ENCODE data around the gene STRC. TPM values are rescaled to one million over a fixed set of nuclear protein-coding genes. Genes with fewer than 3 reads are reported as not detected.
"Not testable (repeated sequence)": the region's sequence is repeated elsewhere in the genome, so short reads cannot be mapped to it uniquely, and the experiment has no call there.

The STRC gene
- total RNA-seq, 1 donor from 2014 or later: 0.81 TPM

DNA sequence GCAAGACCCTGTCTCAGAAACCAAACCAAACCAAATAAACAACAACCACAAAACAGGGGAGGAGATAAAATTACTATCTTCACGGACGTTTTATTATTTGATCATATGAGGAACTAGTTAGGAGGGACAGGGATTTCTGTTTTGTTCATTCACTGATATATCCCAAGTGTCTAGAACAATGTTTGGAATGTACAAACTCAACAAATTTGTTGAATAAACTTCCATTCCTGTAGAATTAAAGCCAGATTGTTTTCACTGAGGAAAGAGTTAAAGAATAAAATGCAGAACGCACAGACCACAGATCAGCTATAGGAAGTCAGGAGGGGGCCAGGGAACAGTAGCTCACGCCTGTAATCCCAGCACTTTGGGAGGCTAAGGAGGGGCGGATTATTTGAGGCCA lies 6.5 kb upstream of the STRC start:
- Mint-ChIP-seq H3K36me3 (ENCODE audit: insufficient read depth) (no peaks in the 10 kb centered on the region), H3K4me1 (ENCODE audit: low read depth) (no peaks in the 10 kb centered on the region), H3K9me3 (ENCODE audit: low read depth) (no peaks in the 10 kb centered on the region), H3K27ac (no peak overlapping the region), H3K4me3 (ENCODE audit: low read depth) (no peak overlapping the region), H3K27me3 (peaks cover 2% of the 10 kb centered on the region)
- TF ChIP-seq, protein P1, sequence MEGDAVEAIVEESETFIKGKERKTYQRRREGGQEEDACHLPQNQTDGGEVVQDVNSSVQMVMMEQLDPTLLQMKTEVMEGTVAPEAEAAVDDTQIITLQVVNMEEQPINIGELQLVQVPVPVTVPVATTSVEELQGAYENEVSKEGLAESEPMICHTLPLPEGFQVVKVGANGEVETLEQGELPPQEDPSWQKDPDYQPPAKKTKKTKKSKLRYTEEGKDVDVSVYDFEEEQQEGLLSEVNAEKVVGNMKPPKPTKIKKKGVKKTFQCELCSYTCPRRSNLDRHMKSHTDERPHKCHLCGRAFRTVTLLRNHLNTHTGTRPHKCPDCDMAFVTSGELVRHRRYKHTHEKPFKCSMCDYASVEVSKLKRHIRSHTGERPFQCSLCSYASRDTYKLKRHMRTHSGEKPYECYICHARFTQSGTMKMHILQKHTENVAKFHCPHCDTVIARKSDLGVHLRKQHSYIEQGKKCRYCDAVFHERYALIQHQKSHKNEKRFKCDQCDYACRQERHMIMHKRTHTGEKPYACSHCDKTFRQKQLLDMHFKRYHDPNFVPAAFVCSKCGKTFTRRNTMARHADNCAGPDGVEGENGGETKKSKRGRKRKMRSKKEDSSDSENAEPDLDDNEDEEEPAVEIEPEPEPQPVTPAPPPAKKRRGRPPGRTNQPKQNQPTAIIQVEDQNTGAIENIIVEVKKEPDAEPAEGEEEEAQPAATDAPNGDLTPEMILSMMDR (IDR thresholded peaks at IDR 0.05; ENCODE audit: unreplicated experiment): no peak
- no peak for DNase-seq (ENCODE audit: low spot score, unreplicated experiment)

DNA sequence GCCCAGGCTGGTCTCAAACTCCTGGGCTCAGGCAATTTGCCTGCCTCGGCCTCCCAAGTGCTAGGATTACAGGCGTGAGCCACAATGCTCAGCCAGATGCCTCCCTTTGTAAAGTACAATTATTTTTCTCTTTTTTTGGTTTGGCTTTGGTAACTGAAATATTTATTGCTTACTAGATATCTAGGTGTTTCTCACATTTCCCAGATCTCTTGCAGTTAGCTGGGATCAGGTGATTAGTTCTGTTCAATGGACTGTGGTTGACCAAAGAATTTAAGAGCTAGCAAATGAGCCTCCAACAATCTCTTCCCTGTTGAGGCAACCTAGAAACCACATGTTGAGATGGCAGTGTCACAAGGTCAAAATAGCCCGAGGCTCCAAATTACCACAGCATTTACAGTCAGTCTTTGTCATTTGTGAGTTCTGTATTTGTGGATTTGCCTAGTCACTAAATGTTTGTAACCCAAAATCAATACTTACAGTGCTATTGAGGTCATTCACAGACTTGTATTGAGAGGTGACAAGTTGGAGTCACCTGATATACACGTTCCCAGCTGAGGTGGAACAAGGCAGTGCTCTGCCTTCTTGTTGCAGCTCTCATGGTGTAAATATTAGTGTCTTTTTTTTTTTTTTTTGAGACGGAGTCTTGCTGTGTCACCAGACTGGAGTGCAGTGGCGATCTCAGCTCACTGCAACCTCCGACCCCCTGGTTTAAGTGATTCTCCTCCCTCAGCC lies 3.6 kb upstream of the STRC start:
- not testable (repeated sequence) for DNase-seq (ENCODE audit: low spot score, unreplicated experiment); H3K4me3 Mint-ChIP-seq (ENCODE audit: low read depth); H3K36me3 Mint-ChIP-seq (ENCODE audit: insufficient read depth); H3K4me1 Mint-ChIP-seq (ENCODE audit: low read depth); H3K27ac Mint-ChIP-seq; H3K27me3 Mint-ChIP-seq; H3K9me3 Mint-ChIP-seq (ENCODE audit: low read depth)

DNA sequence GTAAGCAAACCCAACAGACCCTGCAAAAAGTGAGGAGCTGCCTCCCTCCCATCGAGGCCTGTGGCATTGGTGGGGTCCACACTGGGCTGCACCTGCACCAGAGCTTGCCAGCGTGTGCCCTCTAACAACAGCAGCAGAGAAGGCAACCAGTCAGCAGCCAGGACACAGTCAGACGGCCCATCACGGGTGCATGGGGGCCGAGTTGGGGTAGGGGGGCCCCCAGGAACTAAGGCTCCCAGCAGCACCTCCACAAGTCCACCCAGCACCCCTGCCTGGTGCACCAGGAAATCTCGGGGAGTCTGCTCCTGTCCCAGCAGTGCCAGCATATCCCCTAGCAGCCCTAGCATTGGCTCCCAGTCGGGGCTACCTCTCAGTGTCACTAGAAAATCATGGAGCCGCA lies 850 bp downstream of the STRC start:
- H3K4me1 Mint-ChIP-seq (ENCODE audit: low read depth); H3K36me3 Mint-ChIP-seq (ENCODE audit: insufficient read depth); H3K27ac Mint-ChIP-seq; H3K27me3 Mint-ChIP-seq; H3K9me3 Mint-ChIP-seq (ENCODE audit: low read depth); H3K4me3 Mint-ChIP-seq (ENCODE audit: low read depth); DNase-seq (ENCODE audit: low spot score, unreplicated experiment): not testable (repeated sequence)

DNA sequence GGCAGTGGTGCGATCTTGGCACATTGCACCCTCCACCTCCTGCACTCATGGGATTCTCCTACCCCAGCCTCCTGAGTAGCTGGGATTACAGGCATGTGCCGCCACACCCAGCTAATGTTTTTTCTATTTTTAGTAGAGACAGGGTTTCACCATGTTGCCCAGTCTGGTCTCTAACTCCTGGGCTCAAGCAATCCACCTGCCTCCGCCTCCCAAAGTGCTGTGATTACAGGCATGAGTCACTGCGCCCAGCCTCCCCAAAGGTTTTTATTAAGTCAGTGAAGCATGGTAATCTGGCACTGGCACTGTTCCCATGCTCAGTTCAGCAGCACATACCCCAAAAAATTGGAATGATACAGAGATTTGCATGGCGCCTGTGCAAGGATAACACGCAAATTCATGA lies 16.4 kb downstream of the STRC start:
- H3K27me3 Mint-ChIP-seq: peaks cover 35% of the 10 kb centered on the region
- not testable (repeated sequence) for H3K4me1 Mint-ChIP-seq (ENCODE audit: low read depth); DNase-seq (ENCODE audit: low spot score, unreplicated experiment); H3K36me3 Mint-ChIP-seq (ENCODE audit: insufficient read depth); H3K27ac Mint-ChIP-seq; H3K4me3 Mint-ChIP-seq (ENCODE audit: low read depth); H3K9me3 Mint-ChIP-seq (ENCODE audit: low read depth)

DNA sequence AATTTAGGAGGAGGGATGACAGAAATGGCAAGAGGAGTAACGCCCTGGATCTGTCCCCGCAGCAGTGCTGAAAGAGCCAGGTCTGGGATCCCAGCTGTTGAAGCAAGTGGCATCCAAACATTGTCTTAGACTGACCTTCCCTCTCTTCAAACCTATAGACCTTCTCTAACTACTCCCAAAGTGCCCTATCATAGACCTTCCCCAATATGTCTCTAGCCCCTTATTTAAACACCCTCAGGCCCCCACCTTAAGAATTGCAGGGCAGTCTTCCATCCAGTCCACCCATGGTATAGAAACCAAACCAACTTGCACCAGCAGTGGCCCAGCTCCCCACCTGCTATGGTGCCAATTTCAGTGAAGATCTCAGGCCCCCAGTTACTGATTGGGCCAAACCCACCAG lies 18.4 kb downstream of the STRC start:
- H3K27ac Mint-ChIP-seq; H3K4me3 Mint-ChIP-seq (ENCODE audit: low read depth); H3K4me1 Mint-ChIP-seq (ENCODE audit: low read depth); H3K9me3 Mint-ChIP-seq (ENCODE audit: low read depth); DNase-seq (ENCODE audit: low spot score, unreplicated experiment); H3K36me3 Mint-ChIP-seq (ENCODE audit: insufficient read depth): not testable (repeated sequence)
- peaks cover 42% of the 10 kb centered on the region for H3K27me3 Mint-ChIP-seq

DNA sequence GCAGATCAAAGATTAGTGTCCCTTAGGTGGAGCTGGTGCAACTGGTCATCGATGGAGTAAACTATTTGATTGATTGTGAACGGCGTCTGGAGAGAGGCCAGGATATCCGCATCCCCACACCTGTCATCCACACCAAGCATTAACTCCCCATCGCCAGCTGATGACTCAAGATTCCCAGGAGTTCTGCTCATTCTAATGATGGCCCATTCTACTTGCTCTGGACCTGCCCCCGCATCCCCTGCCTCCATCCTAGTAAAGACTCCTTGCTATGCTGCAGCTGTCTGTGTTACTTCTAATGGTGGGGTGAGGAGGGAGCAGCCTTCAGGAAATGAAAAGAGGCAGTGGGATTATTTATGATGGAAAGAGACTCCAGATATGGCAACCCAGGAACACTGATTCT lies 19.5 kb downstream of the STRC start:
- not testable (repeated sequence) for H3K27ac Mint-ChIP-seq; H3K36me3 Mint-ChIP-seq (ENCODE audit: insufficient read depth); H3K4me1 Mint-ChIP-seq (ENCODE audit: low read depth); H3K9me3 Mint-ChIP-seq (ENCODE audit: low read depth); DNase-seq (ENCODE audit: low spot score, unreplicated experiment); H3K4me3 Mint-ChIP-seq (ENCODE audit: low read depth)
- peaks cover 39% of the 10 kb centered on the region for H3K27me3 Mint-ChIP-seq

DNA sequence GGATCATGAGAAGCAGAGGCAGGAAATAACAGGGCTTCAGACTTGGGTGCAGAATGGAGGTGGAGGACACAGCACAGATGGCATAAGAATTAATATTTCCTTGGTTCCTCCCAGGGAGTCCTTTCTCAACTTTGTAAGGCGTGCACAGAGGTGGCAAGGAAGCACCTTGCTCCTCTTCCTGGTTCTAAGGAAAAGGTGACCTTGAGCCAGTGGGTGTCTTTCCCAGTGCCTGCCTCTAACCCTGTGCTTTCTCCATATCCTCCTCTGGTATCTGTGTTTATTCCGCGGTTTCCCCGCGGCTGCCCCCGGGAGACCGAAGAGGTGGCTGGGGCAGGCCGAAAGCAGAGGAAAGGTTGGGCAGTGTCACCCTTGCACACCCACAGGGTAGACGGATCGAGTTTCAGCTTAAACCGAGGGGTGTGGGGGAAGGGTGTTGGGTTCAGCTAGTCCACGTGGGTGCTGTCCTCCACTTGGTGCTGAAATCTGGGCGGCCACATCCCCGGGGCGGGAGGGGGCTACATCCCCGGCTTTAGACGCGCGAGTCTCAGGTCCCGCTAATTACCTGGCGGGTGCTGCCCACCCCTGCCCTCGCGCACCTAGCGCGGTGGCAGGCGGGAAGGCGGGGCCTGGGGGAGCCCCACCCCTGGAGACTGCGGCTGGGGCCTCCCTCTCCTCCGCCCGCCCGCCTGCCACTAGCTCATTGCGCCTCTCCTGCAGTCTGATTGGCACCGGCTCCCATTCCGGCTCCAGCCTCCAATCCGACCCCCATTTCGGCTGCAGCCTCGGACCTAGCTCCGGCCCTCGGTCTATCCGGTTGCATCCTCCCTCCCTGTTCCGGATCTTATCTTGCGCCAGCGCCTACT lies 25.0 kb downstream of the STRC start, which contains the start of gene CKMT1B:
Gene CKMT1B (plus strand): TSS at position 700 of the 863 bp plus-strand sequence. CDS start 192 bp downstream, outside the sequence.
- not testable (repeated sequence) for H3K4me3 Mint-ChIP-seq (ENCODE audit: low read depth); DNase-seq (ENCODE audit: low spot score, unreplicated experiment); H3K36me3 Mint-ChIP-seq (ENCODE audit: insufficient read depth); H3K4me1 Mint-ChIP-seq (ENCODE audit: low read depth); H3K9me3 Mint-ChIP-seq (ENCODE audit: low read depth); H3K27ac Mint-ChIP-seq
- peaks cover 14% of the 10 kb centered on the region for H3K27me3 Mint-ChIP-seq

DNA sequence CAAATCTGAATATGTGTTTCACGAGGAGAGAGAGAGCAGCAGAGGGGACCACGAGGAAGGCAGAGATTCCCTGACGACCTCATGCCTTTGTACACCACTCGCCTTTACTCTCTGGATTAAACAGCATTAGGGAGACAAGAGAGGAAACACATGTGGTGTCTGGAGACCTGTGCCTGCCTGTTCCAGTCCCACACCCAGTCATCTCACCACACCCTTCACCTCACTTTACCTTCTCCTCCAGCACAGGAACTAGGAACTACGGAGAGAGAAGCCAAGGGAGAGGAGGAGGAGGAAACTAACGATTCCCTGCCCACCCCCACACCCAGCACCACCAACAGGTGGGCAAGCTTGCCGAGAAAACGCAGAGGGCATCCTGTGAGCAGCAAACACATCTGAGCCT lies 25.8 kb downstream of the STRC start:
- not testable (repeated sequence) for DNase-seq (ENCODE audit: low spot score, unreplicated experiment); H3K4me3 Mint-ChIP-seq (ENCODE audit: low read depth); H3K36me3 Mint-ChIP-seq (ENCODE audit: insufficient read depth); H3K4me1 Mint-ChIP-seq (ENCODE audit: low read depth); H3K9me3 Mint-ChIP-seq (ENCODE audit: low read depth); H3K27ac Mint-ChIP-seq
- H3K27me3 Mint-ChIP-seq: peaks cover 12% of the 10 kb centered on the region

DNA sequence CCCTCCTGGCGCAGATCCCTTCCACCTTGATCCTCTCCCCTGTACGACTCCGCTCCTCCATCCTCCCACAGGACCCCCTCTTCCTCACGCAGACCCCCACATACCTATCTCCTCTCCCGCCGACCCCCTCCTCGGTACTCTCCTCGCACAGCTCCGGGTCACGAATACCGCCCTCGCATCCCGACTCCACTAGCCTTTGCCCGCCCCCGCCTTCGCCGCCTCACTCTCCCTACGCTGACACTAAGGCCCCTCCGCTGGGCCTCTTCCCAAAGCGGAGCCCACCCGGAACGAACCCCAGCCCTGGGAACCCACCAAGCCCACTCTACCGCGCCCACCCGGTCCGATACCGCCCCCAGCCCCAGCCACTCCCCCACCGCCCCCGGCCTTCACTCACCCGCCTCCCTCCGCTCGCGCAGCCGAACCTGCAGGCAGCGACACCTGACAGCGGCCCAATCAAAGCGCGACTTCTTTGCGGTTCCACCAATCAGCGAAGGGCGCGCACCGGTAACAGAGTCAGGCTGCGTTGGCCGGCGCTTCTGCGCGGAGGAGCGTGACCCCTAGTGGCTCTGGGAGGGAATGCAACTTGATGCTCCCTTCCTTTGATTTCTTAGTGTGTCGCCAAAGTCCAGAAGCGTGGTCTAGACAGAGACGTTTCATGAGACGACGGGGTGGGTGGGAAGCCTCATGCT lies 28.7 kb downstream of the STRC start, which contains the start of gene PPIP5K1:
Gene PPIP5K1 (minus strand): TSS at position 431 of the 689 bp plus-strand sequence. CDS start 5,704 bp downstream, outside the sequence.
- H3K36me3 Mint-ChIP-seq (ENCODE audit: insufficient read depth); H3K4me3 Mint-ChIP-seq (ENCODE audit: low read depth); H3K4me1 Mint-ChIP-seq (ENCODE audit: low read depth); H3K27me3 Mint-ChIP-seq; H3K9me3 Mint-ChIP-seq (ENCODE audit: low read depth); DNase-seq (ENCODE audit: low spot score, unreplicated experiment); H3K27ac Mint-ChIP-seq: not testable (repeated sequence)

DNA sequence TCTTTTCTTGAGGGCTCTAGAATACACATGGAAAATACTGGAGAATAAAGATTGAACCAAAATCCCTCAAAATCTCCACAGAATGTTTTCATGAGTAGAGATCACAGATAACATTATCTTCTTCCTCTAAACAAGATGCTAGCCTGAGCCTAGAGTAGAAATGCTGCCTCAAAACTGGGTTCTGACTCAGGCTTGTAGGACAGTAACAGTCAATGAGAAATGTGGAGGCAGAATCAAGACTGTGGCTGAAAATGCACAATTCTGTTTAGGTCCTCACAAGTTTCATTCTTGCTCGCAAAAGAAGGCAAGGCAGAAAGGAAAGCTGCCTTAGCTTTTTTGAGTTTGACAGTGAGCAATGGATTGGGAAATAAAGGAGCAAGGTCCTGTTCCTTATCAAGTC lies 44.0 kb downstream of the STRC start:
- H3K36me3 Mint-ChIP-seq (ENCODE audit: insufficient read depth); H3K9me3 Mint-ChIP-seq (ENCODE audit: low read depth); H3K4me1 Mint-ChIP-seq (ENCODE audit: low read depth); H3K27ac Mint-ChIP-seq; H3K4me3 Mint-ChIP-seq (ENCODE audit: low read depth); DNase-seq (ENCODE audit: low spot score, unreplicated experiment); H3K27me3 Mint-ChIP-seq: not testable (repeated sequence)

DNA sequence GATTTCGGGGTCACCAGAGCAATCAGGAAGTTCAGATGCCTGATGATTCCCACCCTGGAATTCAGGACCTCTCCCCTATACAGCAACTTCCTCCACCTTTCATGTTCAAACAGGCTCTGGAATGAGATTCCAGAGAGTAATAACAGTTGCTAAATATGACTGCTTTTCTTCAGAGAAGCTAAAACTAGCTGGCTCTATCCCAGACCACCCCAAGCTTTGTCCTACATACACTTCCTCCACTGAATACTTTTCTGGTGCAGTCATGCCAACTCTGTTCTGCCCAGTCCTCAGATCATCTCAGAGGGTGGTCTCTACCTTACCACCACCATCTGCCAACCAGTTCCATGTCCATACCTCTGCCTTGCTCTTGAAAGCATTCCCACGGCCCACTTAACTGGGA lies 52.0 kb downstream of the STRC start:
- not testable (repeated sequence) for H3K9me3 Mint-ChIP-seq (ENCODE audit: low read depth); H3K27me3 Mint-ChIP-seq; H3K4me1 Mint-ChIP-seq (ENCODE audit: low read depth); H3K36me3 Mint-ChIP-seq (ENCODE audit: insufficient read depth); DNase-seq (ENCODE audit: low spot score, unreplicated experiment); H3K27ac Mint-ChIP-seq; H3K4me3 Mint-ChIP-seq (ENCODE audit: low read depth)

DNA sequence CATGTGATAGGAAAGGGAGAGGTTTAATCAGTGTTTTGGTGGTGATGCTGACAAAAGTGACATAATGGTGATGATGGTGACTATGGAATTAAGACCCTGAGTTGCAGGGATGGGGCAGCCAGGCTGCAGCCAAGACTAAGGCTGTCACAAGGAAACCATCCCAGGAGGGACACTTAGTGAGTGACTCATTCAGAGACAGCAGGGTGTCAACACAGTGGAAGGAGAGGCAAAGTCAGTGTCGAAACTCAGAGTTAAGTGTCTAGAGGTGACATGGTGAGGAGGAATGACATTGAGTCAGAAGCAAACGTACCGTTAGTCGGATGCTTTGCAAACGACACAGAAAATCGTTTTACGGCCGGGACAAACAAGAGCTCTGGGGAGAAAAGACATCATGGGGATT lies 54.8 kb downstream of the STRC start:
- H3K4me1 Mint-ChIP-seq (ENCODE audit: low read depth); H3K4me3 Mint-ChIP-seq (ENCODE audit: low read depth); DNase-seq (ENCODE audit: low spot score, unreplicated experiment); H3K27ac Mint-ChIP-seq; H3K36me3 Mint-ChIP-seq (ENCODE audit: insufficient read depth); H3K9me3 Mint-ChIP-seq (ENCODE audit: low read depth); H3K27me3 Mint-ChIP-seq: not testable (repeated sequence)
